M059J (cell line): Measurements from ENCODE around the gene SIRT2. TPM values are rescaled to one million over a fixed set of nuclear protein-coding genes. Genes with fewer than 3 reads are reported as not detected.
"Not testable (repeated sequence)": the region's sequence is repeated elsewhere in the genome, so short reads cannot be mapped to it uniquely, and the experiment has no call there.

Source experiments
- DNase-seq: peaks from one replicate; pipeline ENCODE4 v3.0.0-alpha.2; 2012; ENCODE audit warnings: low read depth
- total RNA-seq: library from RNA; depleted of rRNA; stranded (reverse); fragments of >200 nt; shearing (Covaris generic); gene quantifications from 2 replicates; pipeline ENCODE4 v1.2.3, GENCODE V29; 2014

Gene SIRT2
- total RNA-seq, 1 experiment from 2014 or later, result 63.3 TPM

DNA sequence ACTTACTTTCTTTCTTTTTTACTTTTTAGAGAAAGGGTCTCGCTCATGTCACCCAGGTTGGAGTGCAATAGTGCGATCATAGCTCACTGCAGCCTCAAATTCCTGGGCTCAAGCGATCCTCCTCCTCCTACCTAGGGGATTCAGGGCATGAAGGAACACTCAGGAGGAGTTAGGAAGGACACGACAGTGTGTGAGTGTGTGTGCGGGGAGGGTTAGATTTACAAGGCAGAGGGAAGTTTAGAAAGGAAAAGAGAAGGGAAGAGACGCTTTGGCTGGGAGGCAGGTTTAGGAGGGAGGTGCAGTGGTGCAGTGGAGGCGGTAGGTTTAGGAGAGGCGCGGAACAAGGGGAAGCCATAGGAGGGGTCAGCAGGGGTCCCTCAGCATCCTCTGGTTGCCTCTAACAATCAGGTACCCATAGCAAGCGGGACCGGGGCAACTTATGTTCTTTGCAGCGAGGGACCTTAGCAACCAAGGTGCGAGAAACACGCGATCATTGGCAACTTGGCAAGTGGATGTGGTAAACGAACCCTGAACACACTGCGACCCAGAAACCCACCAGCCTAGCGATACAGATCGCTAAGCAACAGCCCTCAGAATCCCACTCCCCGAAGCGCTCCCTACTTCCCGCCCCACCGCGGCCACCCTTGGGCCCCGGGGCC is 501 bp downstream of the SIRT2 start:
- peak; percentile 39 for DNase-seq

DNA sequence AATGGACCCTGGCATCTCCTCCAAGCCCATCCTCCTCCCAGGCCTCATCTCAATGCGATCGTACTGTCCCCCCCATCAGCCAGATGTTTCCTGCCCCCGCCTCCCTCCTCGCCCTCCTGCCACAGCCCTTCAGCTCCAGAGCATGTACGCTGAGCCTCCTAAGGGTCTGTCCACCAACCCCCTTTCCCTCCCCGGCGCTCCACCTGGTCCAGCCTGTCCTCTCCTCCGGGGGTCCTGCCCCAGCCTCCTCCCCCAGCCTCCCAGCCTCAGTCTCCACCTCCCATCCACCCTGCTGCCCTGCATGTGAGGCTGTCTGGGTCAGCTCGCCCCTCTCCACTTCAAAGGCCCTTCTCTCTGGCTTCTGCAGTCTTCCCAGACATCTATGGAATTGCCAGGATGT is 4.5 kb downstream of the SIRT2 start:
- DNase-seq, result no peak

DNA sequence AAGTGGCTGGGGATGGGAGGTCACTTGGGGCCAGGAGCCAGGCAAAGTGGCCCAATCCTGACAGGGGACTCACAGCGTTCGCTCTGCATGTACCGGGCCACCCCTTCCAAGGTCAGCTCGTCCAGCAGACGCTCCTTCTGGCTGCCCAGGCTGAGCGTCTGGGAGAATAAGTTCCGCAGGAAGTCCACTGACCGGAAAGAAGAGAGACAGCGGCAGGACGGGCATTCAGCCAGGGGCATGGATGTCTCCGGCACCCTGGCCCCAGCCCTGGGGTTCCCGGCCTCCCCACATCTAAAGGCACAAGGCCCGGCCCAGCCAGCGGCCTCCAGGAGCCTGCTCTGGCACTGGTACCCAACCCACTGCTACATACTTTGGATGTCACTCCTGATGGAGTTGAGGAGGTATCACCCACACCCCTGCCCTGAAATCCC is 6.1 kb downstream of the SIRT2 start:
- no peak for DNase-seq

GRCh38 chr19:38892841-38893240 is 6.6 kb downstream of the SIRT2 start:
- no peak for DNase-seq

GRCh38 chr19:38891771-38892170 is 7.6 kb downstream of the SIRT2 start:
- DNase-seq, result no peak

GRCh38 chr19:38890686-38891085 is 8.7 kb downstream of the SIRT2 start:
- DNase-seq, result no peak

GRCh38 chr19:38889803-38890202 is 9.6 kb downstream of the SIRT2 start:
- DNase-seq, result no peak

GRCh38 chr19:38888876-38889275 is 10.5 kb downstream of the SIRT2 start:
- DNase-seq, result no peak

DNA sequence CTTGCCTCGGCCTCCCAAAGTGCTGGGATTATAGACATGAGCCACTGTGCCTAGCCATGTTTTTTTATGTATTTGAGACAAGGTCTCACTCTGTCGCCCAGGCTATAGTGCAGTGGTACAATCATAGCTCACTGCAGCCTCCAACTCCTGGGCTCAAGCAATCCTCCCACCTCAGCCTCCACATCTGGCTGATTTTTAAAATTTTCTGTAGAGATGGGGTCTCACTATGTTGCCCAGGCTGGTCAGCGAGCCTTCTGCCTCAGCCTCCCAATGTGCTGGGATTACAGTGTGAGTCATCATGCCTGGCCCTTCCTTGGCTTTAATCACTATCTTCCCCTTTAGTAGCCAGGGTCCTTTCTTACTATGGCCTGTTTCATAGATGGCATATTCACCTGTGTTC is 14.7 kb downstream of the SIRT2 start:
- DNase-seq, result not testable (repeated sequence)

DNA sequence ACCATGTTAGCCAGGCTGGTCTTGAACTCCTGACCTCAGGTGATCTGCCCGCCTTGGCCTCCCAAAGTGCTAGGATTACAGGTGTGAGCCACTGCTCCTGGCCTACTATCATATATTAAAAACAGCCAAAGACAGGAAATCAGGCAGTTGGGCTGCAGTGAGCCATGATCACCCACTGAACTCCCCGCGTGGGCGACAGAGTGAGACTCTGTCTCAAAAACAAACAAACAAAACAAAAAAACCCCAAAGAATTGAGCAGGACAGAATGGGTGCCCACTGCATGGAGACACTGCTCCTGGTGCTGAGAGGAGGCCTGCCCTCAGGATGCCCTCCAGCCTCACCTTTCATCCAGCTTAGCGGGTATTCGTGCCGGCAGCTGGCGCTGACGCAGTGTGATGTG is 16.1 kb downstream of the SIRT2 start:
- no peak for DNase-seq

- no peak for DNase-seq
Observed at GRCh38 chr19:38880882-38881609, 18.4 kb downstream of the SIRT2 start.

DNA sequence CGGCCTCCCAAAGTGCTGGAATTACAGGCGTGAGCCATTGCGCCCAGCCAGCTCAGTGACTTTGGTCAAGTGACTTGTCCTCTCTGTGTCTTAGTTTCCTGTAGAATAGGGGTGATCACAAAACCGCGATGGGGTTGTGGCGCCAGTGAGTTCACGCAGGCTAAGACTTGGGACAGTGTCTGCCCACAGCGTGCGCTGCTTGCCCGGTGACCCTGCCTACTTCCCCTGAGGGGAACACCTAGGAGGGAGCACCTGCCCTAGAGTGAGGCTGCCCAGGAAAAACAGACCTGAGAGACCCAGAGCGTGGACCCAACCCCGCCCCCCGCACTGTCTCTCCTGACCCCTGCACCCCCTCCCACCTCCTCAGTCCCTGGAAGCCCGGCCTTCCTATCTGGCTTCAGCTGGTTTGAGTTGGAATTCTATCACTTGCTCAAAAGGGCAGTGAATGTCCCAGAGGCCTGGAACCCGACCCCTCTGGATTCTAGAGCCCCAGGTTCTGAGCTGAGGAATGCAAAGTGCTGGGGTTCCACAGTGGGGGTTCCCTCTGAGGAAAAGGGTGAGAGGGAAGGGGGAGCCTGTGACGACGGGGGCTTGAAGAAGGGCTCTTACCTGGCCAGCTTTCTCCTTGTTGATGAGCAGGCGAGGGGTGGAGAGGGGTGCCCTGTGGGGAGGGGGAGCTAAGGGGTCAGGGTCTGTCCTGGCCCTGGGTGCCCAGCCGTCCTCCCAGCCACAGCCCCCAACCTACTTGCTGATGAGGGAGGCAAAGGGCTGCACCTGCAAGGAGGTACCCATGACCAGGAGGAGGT is 19.1 kb downstream of the SIRT2 start:
- no peak for DNase-seq

DNA sequence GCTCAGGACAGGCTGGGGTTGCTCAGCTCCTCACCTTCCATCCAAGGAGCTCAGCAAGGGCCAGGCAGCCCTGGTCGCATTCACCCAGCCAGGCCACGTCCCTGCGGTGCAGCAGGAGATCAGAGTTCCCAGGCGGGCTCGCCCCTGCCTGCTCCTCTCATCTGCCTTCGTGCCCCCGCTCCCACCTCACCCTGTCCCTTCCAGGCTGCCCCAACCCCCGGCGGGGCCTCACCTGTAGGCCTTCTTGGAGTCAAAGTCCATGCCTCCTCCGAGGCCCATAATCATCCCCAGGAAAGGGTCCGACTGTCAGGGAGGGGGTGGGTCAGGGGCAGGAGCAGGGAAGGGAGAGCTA is 20.0 kb downstream of the SIRT2 start:
- no peak for DNase-seq

- no peak for DNase-seq
Observed at GRCh38 chr19:38878575-38879399, 20.6 kb downstream of the SIRT2 start.

DNA sequence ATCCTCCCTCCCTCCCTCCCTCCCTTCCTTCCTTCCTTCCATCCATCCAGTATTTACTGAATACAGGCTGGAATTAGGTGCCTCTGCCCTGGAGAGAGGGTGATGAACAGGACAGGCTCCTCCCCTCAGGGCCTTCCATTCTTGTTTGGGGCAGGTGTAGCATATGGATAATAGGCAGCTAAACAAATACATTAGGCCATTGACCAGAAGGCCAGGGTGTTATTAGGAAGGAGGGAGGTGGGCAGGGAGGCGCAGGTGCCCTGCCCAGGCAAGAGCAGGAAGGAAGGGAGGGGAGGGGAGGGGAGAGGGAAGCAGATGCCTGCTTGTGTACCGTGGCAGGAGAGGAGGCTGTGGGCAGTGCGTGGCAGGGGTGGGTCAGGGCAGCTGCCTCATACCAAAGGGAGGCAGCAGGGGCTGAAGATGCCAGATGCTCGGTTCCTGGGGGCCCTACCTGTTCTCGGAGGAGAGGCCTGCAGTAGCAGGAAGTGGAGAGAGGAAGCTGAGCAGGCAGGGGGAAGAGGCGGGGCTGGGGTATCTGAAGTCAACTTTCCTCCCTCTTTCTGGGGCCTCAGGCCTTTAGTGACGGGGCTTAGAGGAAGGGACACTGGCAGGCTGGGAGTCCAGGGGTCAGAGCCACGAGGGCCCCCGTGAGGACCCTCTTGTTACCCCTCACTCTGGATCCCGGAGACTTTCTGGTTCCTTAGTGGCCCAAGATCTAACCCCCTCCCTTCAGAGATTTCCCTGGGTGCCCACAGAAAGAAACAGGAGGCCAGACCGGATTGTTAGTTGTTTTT is 21.4 kb downstream of the SIRT2 start, which contains the start of gene RINL:
TSS of gene RINL (minus strand) at position 495 of the 794 bp plus-strand sequence. CDS start 1,533 bp downstream, outside the sequence.
- no peak for DNase-seq

DNA sequence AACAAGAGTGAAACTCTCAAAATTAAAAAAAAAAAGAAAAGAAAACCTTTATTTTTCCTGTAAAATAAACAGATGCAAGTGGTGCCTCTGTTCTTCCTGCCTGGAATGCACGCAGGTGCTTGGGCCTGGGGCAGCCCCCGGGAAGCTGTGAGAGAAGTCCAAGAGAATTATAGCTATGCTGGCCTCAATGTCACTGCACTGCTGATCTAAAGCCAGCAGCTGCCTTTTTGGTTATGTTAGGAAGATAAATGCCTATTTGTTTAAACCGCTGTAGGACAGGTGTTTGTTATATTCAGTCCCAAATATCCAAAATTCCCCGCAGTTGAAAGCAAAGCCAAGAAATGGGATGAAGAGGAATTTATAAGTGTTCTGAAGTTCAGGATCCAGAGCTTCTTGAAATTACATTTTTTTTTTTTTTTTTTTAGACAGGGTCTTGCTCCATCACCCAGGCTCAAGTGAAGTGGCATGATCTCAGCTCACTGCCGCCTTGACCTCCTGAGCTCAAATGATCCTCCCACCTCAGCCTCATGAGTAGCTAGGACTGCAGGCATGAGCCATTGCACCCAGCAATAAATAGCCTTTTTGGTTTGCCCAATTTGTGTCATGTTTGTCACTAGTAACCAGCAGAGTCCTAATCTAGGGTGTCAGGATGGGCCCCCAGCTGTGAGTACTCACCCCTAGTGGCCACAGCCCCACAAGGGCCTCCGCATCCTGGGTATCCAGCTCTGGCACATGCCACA is 23.6 kb downstream of the SIRT2 start:
- no peak for DNase-seq

- not testable (repeated sequence) for DNase-seq
Observed at GRCh38 chr19:38873400-38873799, 26.0 kb downstream of the SIRT2 start.

DNA sequence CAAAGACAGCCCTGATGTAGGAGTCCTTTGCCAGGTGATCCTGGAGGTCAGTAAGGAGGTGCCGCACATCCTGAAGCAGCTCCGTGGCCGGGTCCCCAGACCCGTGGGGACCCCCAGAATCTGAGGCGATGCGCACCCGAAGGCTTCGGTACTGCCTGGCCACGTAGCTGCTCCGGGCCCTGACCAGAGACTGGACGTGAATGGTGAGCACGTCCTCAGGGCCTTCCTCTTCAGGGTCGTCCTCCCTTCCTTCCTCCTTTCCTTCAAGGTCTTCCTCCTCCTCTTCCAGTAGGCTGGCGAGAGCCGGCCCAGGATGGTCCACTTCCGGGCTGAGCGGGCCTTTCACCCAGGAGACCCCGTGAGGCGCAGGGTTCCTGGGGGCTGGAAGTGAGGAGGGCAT is 28.8 kb downstream of the SIRT2 start:
- no peak for DNase-seq

- peak; percentile 68 for DNase-seq
Observed at GRCh38 chr19:38869836-38870607, 29.4 kb downstream of the SIRT2 start.
